Activated CD4-positive, alpha-beta T cell treated with anti-CD3 and anti-CD28 coated beads for 48 hours (primary cell): ENCODE results near the gene XG.
"Not testable (repeated sequence)": the region's sequence is repeated elsewhere in the genome, so short reads cannot be mapped to it uniquely, and the experiment has no call there.

Experiments
- DNase-seq: peaks from one replicate; pipeline ENCODE4 v3.0.0-alpha.2; 2020

The XG gene

DNA sequence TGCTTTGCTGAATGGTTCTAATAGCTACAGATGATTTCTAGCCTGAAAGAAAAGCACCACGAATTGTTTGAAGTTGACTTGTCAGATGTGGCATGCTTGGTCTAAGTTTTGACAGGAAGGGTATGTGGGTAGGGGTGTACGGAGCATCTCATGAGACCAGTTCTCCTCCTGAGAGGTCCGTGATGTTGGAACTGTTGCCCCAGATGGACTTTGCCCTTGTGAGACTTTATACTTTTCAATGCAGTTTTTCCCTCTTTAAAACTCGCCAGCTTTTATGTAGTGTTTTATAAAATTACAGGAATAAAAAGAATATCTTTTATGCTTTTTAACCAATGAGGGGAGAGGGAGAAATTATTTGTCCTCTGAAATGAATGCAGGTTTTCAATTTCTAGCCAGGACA, 16.6 kb upstream of the XG start:
- DNase-seq, result no peak

DNA sequence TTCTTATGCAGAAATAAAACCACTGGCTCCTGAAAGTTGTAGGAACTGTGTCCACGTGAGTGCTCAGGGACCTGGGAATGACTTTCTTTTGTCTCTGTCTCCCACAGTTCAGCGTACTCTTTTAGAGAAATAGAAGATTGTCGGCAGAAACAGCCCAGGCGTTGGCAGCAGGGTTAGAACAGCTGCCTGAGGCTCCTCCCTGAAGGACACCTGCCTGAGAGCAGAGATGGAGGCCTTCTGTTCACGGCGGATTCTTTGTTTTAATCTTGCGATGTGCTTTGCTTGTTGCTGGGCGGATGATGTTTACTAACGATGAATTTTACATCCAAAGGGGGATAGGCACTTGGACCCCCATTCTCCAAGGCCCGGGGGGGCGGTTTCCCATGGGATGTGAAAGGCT, 11.2 kb upstream of the XG start:
- DNase-seq, result no peak

DNA sequence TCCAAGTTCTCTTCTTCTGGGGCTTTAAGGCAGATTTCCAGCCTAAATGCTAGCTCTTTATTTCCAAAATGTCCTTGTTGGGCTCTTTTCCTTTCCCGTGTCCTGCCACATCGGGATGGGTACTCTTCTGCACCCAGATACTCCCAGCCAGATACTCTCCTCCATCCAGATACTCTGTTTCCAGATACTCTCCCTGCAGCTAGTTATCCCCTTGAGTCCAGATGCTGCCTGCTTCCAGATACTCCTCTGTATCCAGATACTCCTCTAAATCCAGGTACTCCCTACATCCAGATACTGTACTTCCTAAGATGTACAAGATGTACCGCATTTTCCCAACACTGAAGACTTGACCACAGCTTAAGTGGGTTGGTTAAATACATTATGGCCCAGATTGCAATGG, 10.5 kb upstream of the XG start:
- no peak for DNase-seq

DNA sequence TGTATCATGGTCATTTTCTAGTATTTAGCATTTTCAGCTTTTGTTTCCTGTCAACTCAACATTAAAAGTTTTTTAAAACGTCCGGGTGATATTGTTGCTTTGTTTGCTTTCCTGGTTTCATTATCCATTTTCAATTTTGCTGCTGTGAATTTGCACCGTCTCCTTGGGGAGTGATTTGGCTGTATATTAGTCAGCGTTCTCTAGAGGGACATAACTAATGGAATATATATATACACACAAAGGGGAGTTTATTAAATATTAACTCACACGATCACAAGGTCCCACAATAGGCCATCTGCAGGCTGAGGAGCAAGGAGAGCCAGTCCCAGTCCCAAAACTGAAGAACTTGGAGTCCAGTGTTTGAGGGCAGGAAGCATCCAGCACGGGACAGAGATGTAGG, 5.6 kb upstream of the XG start:
- DNase-seq, result not testable (repeated sequence)

DNA sequence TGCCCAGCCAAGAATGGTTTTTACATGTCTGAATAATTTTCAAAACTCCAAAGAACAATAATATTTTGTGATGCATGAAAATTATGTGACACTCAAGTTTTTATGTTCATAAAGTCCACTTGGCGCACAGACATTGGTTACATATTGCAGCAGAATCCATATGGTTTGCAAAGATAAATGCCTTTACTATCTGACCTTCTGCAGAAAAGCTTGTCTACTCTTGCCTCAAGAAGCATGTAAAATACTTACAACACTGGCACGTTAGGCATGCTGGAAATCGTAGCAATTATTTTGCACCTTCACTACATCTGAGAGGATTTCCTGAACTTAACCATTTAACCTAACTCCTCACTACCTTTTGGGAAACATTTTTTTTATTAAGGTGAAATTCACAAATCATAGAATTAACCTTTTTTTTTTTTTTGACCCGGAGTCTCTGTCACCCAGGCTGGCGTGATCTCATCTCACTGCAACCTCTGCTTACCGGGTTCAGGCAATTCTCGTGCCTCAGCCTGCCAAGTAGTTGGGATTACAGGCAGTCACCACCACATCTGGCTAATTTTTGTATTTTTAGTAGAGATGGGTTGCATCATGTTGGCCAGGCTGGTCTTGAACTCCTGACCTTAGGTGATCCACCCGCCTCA, 3.5 kb upstream of the XG start:
- DNase-seq, result no peak

DNA sequence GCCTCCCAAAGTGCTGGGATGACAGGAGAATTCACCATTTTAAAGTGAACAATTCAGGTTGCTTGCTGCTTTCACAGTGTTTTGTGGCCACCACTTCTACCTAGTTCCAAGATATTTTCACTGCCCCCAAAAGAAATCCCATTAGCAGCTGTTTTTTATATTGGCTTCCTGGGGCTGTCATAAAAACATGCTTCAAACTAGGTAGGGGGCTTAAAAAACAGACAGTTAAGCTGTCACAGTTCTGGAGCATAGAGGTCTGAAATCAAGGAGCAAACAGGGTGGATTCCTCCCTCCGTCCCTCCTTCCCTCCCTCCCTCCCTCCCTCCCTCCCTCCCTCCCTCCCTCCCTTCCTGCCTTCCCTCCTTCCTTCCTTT, 3.0 kb upstream of the XG start:
- no peak for DNase-seq

DNA sequence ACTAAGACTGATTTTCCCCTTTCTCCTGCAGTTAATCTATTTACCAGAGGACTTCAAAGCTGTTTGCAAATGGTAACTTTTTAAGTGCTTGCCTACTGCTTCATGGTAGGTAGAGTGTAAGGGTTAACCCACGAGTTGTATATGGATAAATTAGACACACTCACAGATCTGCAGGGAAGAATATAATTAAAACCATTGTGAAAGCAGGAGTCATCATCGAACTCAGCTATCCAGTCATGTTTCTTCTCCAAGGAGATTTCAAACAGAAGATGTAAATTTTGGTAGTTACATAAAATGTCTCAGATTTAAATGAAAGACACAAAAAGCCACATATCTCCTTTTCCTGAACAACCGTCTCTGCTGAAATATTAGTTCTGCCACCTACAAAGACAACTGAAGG, 549 bp upstream of the XG start:
- no peak for DNase-seq

DNA sequence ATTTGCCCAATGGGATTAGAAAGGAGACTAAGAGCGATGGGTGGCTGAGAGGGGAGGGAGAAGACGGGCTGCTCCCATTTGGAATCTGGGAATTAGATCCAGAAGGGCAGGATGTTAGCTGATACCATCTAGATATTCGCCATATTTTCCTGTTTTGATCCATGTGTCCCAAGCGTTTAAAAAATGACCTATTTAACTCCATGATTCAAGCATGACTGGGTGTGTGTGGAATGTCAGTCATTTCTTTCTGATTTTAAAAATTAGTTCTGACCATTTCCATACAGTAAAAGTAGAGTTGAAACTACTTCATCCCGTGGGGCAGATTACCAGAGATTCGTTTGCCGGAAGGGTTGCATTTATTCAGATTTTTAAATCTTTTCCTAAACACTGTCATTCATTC, 601 bp downstream of the XG start:
- not testable (repeated sequence) for DNase-seq

DNA sequence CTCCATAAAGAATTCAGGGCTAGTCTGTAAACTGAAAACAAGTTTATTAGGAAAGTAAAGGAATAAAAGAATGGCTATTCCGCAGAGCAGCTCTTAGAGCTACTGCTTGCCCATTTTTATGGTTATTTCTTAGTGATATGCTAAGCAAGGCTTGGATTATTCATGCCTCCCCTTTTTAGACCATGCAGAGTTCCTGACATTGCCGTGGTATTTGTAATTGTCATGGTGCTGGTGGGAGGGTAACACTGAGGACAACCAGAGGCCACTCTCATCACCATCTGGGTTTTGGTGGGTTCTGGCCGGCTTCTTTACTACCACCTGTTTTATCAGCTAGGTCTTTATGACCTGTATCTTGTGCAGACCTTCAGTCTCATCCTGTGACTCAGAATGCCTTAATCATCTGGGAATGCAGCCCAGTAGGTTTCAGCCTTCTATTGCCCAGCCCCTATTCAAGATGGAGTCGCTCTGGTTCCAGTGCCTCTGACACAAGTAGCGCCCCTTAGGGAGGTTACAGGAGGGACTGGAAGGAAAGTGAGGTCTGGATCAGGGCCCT, 3.4 kb downstream of the XG start:
- DNase-seq, result not testable (repeated sequence)

DNA sequence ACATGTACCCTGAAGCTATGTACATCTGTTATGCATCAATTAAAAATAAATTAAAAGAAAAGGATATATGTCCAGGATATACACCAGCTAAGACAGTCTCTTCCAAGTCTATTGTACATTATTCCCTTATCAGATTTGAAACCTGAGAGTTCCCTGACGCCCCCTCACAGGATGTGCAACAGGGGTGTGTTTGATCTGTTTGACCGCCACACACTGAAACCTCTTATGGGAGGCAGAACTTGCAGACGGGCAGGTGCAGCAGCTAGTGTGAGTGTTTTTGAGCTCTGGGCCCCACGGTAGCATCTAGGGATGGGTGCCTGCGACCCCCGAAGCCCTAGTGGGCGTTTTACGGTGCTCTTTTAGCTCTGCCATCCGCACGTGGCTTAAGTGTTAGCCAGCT, 4.7 kb downstream of the XG start:
- DNase-seq, result no peak

DNA sequence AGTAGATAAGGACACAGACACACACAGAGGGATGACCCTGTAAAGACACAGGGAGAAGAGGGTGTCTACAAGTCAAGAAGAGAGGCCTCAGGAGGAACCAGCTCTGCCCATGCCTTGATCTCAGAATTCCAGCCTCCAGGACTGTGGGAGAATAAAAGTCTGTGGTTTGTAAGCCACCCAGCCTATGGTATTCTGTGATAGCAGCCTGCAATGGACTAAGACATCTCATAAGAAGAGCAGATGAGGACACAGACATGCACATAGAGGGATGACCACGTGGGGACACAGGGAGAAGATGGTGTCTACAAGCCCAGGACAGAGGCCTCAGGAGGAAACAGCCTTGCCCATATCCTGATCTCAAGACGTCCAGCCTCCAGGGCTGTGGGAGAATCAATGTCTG, 9.4 kb downstream of the XG start:
- no peak for DNase-seq

DNA sequence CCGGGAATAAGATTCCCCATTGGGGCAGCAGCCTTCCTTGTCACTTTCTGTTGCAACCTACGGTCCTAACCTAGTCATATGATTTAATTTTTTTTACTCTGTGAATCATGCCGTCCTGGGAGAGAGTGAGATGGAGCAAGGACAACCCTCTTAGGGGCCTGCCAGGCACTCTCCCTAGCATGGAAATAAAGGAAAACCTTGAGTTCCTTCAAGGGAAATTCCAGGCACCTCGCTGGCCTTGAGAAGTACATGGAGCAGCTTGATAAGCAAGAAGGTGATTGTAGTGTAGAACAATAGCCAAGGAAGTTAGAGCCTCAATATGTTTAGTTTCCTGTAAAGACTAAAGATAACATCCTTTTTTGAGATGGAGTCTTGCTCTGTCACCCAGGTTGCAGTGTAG, 10.8 kb downstream of the XG start:
- DNase-seq, result not testable (repeated sequence)

DNA sequence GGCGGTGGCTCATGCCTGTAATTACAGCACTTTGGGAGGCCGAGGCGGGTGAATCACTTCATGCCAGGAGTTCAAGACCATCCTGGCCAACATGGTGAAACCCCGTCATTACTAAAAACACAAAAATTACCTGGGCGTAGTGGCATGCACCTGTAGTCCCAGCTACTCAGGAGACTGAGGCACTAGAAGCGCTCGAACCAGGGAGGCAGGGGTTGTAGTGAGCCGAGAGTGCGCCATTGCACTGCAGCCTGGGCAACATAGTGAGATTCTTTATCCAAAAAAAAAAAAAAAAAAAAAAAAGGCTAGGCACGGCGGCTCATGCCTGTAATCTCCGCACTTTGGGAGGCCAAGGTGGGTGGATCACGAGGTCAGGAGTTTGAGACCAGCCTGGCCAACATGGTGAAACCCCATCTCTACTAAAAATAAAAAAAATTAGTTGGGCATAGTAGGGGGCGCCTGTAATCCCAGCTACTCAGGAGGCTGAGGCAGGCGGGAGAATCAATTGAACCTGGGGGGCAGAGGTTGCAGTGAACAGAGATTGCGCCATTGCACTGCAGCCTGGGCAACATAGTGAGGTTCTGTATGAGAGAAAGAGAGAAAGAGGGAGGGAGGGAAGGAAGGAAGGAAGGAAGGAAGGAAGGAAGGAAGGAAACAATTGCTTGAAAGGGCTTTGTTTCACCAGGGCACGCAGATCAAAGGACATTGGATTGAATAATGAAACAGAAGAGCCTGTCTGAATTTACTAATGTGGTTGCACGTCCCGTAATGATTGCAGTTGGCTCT, 13.1 kb downstream of the XG start:
- DNase-seq, result not testable (repeated sequence)

DNA sequence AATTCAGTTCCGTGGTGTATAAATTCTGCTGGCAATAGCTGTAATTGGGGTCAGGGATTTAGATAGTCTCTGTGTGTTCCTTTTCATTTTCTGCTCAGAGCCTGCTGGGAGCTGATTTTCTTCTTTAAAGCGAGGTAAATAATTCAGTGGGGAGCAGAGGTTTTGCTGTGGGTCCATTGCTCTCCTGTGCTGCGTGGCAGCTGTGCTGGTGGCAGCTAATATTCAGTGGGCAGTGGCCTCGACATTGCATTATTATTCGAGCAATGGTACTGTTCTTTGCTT, 13.7 kb downstream of the XG start:
- DNase-seq, result no peak

DNA sequence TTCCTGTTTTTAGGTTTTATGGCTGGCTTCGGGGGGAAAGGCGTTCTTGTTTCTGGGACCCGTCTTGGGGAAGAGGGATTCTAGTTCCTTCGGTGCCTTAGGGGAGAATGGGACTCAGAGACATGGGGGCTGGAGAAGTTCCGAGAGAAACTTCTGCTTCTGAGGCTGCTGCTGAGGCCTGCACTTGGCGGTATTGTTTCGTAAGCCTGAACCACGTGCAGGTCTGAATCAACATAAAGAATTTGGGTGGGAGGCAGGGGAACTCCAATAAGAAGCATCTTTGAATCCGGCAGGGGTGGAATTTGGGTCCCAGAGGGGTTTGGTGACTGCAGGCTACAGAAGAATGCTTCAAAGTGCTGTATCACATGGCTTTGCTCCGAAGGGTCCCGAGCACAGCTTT, 15.1 kb downstream of the XG start:
- DNase-seq, result no peak

DNA sequence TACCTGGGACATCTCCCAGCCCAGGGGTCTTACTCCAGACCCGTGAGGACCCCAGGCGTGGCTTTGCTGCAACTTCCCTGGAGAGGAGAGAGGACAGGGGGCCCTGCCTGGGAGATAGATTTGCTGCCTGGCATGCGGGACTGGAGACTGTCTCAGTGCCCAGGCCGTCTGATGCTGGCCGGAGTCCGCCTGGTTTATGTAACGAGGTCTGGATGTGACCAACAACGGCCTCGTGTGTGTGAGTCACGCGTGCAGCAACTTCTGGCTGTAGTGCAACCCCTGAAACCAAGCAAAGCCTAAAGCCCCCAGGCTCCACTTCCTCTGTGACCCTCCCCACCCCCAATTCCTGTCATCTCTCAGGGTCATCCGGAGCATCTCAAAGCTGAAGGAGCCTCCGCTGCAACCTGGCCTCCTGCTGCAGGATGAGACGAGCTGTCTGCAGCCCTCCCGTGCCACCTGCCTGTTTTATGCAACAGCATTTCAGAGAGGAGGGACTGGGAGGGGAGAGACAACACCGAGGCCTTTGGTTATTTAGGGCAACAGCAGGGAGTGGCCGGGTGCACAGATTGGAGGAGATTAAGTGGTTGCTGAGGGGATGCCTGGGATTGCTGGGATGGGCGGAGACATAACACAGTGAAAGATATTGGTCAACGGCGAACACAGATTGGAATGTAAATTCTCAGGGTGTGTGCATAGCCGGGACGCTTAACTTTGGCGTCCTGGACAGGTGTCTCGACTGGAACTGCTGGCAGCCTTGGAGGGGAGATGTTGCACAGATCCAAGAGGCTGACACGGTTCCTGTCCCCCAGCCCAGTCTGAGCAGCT, 16.0 kb downstream of the XG start:
- no peak for DNase-seq

DNA sequence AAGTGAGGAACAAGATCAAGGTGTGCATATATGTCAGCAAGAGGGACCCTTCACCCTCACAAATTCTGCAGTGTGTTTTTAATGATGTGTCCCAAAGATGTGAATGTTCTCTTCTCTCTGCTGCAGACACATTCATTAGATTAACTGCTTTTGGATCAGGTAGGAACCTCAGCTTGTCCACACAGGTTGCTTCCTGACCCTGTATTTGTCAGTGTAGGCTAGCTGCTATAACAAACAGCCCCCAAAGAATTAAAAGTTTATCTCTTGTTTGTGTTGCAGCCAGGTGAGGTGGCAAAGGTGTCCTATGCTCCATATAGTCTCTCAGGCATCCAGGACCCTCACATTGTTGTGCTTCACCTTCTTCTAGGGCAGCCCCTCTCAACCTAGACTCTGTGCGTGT, 17.8 kb downstream of the XG start:
- DNase-seq, result no peak

DNA sequence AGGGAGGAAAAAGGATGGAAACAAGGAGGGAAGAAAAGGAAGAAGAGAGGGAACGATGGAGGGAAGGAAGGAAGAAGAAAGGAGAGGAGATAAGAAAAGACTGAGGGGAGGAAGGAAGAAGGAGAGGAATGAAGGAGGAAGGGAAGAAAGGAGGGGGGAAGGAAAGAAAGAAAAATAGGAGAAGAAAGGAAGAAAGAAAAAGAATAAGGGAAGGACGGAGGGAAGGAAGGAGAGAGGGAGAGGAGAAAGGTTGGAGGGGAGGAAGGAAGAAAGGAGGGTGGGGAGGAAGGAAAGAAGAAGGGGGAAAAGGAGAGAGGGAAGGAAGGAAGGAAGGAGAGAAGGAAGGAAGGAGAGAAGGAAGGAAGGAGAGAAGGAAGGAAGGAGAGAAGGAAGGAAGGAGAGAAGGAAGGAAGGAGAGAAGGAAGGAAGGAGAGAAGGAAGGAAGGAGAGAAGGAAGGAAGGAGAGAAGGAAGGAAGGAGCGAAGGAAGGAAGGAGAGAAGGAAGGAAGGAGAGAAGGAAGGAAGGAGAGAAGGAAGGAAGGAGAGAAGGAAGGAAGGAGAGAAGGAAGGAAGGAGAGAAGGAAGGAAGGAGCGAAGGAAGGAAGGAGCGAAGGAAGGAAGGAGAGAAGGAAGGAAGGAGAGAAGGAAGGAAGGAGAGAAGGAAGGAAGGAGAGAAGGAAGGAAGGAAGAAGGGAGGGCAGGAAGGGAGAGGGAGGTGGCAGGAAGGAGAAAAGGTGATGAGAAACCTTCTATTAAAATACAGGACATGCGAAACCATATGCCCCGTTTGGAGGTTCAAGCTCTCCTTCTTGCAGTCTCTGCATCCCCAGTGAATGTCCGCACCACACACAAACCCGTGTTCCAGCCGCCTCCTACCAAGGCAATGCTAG, 21.6 kb downstream of the XG start:
- DNase-seq, result not testable (repeated sequence)

DNA sequence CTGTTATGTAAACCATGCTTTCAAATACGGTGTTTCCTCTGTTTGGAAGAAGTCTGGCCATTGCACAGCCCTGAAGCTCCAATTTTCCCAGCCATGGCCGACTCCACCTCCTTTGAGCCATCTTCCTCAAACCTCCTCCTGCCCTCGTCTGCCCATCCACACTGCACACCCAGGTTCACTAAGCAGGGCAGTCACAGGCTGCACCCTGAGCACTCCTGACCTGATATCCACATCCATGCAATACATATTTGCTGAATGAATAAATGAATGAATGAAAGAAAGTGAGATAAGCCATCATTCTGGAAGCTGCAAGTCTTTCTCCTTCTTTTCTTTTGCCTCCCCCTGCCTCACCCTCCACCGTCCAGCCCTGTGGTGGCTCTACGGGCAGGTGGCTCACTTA, 22.2 kb downstream of the XG start:
- DNase-seq, result no peak

DNA sequence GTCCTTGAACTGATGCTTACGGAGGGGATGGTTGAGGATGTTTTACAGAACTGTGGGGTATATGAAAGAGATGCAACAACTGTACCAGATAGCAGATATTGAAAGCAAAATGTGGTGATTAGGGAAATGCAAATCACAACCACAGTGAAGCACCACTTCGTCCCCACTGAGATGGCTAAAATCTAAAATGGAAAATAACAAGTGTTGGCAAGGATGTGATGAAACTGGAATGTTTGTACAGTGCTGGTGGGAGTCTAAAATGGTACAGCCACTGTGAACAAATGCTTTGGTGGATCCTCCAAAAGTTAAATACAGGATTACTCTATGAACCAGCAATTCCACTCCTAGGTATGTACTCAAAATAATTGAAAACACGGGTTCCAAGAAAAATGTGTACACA, 22.9 kb downstream of the XG start:
- no peak for DNase-seq

DNA sequence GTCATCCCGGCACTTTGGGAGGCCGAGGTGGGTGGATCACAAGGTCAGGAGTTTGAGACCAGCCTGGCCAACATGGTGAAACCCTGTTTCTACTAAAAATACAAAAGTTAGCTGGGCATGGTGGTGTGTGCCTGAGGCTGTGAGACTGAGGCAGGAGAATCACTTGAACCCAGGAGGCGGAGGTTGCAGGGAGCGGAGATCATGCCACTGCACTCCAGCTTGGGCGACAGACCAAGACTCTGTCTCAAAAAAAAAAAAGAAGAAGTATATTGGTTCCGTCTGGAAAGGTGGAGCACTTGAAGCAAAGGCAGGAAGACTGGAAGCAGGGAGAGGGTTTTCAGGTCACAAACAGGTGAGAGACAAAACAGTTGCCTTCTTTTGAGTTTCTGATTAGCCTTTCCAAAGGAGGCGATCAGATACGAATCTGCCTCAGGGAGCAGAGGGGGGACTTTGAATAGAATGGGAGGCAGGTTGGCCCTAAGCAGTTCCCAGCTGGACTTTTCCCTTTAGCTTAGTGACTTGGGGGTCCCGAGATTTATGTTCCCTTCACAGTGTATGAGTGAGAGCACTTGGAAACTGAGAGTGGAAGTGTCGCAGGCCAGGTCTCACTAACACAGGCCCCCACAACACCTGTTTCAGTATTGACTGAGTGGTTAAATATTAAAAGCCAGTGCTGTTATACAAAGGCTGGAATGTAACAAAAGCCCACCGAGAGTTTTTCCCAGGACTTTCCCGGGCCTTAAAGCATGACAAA, 28.8 kb downstream of the XG start:
- not testable (repeated sequence) for DNase-seq

DNA sequence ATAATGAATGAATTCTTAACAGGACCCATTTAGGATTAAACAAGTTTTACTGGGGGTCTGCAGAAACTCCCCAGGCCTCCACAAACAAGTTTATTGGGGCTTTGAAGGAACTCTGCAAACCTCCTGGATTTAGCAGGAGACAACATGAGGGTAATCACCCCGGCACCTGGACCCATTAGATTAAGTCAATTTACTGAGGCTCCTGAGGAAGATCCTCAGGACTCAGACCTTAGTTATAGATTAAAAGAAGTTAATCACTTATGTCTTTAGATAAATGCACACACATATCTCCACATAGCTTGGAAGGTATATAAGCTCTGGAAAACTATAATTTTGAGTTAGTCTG, 29.4 kb downstream of the XG start:
- DNase-seq, result no peak
